Left ventricle myocardium inferior (tissue), 1 donor: ENCODE results near the gene TAS1R2. TPM values are rescaled to one million over a fixed set of nuclear protein-coding genes. Genes with fewer than 3 reads are reported as not detected.

Experiments used
- DNase-seq: peaks from one replicate; pipeline ENCODE4 v3.0.0-alpha.2; 2020
- H3K27ac ChIP-seq: fragments of 200-600 bp; replicated peaks from 2 replicates; pipeline ENCODE4 v1.8.0; 2021
- H3K27me3 ChIP-seq: fragments of 200-600 bp; 2 replicates; pipeline ENCODE4 v1.8.0; 2021; ENCODE audit warnings: low read depth
- H3K36me3 ChIP-seq: fragments of 200-600 bp; 2 replicates; pipeline ENCODE4 v1.8.0; 2021
- H3K4me1 ChIP-seq: fragments of 200-600 bp; 2 replicates; pipeline ENCODE4 v1.8.0; 2021
- H3K4me3 ChIP-seq: fragments of 200-600 bp; 2 replicates; pipeline ENCODE4 v1.8.0; 2021; ENCODE audit warnings: mild to moderate bottlenecking, moderate library complexity
- H3K9me3 ChIP-seq: fragments of 200-600 bp; replicated peaks from 2 replicates; pipeline ENCODE4 v1.8.0; 2021
- intact Hi-C: fragments of 100-400 bp; cut with micrococcal nuclease; formaldehyde crosslinking; loops from one replicate; pipeline ENCODE4 v1.11.0; 2022
- total RNA-seq: library from RNA; stranded (reverse); fragmentation: NEBNext Ultra II Directional; extraction: Animal tissue kit (Norgen Biotek cat#: 25700); gene quantifications from one replicate; pipeline ENCODE4 v1.2.1, GENCODE V29; 2021
- TF ChIP-seq, protein P1 (sequence below): fragments of 200-600 bp; IDR thresholded peaks from 2 replicates; pipeline ENCODE4 v1.8.0; 2021; ENCODE audit warnings: antibody characterized with exemption, mild to moderate bottlenecking, borderline replicate concordance
- donor health status: DM: no; HTN: yes; CAD: no; lungs with severe emphysema.

TAS1R2 gene
- total RNA-seq, 1 donor from 2014 or later: not detected

DNA sequence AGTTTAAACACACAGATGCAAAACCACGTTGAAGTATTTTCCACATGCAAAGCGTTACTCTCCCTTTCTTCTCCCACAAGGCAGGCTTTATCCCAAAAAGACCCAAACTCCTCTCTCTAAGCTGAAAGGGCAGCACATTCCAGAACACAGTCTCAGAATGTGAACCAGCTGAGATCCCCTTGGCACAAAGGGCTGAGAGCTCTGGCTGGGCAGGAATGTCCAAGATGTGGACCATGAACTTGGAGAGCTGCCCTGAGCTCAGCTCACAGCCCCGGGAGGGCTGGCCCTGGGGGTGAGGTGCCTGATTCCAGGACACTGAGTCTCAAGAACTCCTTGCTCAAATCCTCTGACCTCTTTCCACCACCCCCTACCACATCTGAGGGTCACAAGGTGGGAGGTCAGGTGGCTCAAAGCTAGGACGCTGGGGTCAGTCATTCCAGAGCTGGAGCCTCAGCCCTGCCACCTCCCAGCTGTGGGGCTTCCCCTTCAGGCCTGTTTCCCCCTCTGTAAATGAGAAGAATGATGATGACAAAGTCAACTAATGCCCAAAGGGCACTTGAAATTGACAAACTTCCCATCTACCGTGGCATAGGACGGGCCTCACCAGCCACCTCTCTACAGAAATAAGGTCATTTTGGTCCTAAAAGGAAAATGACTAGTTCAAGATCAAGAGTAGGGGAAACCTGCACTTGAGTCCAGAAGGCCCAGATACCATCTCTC, 31.4 kb upstream of the TAS1R2 start:
- intact Hi-C loops: no loop called here
- H3K9me3 ChIP-seq: no peaks in the 10 kb centered on the region
- H3K4me1 ChIP-seq: peaks cover 19% of the 10 kb centered on the region
- peaks cover 10% of the 10 kb centered on the region for H3K36me3 ChIP-seq
- no peak for DNase-seq
- no peak overlapping the region for H3K27ac ChIP-seq
- no peaks in the 10 kb centered on the region for H3K27me3 ChIP-seq
- TF ChIP-seq, protein P1, sequence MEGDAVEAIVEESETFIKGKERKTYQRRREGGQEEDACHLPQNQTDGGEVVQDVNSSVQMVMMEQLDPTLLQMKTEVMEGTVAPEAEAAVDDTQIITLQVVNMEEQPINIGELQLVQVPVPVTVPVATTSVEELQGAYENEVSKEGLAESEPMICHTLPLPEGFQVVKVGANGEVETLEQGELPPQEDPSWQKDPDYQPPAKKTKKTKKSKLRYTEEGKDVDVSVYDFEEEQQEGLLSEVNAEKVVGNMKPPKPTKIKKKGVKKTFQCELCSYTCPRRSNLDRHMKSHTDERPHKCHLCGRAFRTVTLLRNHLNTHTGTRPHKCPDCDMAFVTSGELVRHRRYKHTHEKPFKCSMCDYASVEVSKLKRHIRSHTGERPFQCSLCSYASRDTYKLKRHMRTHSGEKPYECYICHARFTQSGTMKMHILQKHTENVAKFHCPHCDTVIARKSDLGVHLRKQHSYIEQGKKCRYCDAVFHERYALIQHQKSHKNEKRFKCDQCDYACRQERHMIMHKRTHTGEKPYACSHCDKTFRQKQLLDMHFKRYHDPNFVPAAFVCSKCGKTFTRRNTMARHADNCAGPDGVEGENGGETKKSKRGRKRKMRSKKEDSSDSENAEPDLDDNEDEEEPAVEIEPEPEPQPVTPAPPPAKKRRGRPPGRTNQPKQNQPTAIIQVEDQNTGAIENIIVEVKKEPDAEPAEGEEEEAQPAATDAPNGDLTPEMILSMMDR: no peak
- no peak overlapping the region for H3K4me3 ChIP-seq

DNA sequence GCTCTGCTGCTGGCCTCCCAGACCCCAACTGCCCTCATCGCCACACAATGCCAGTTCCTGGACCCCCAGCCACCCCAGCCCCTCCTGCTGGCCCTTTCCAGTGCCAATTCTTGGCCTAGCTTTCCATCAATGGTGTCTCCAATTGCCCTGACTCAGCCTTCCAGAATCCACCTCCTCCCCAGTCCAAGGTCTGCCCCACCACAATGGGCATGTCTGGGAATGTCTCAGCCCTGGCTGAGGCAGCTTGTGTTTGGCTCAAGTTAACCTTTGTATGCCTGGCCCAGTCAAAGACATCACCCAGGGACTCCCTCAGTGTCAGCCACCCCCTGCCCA, 26.5 kb upstream of the TAS1R2 start:
- Histone ChIP-seq H3K9me3 (no peaks in the 10 kb centered on the region), H3K36me3 (peaks cover 29% of the 10 kb centered on the region), H3K27ac (no peak overlapping the region), H3K4me1 (peaks cover 8% of the 10 kb centered on the region), H3K27me3 (no peaks in the 10 kb centered on the region), H3K4me3 (no peak overlapping the region)
- intact Hi-C loops: no loop called here
- DNase-seq: no peak
- TF ChIP-seq, protein P1: no peak

DNA sequence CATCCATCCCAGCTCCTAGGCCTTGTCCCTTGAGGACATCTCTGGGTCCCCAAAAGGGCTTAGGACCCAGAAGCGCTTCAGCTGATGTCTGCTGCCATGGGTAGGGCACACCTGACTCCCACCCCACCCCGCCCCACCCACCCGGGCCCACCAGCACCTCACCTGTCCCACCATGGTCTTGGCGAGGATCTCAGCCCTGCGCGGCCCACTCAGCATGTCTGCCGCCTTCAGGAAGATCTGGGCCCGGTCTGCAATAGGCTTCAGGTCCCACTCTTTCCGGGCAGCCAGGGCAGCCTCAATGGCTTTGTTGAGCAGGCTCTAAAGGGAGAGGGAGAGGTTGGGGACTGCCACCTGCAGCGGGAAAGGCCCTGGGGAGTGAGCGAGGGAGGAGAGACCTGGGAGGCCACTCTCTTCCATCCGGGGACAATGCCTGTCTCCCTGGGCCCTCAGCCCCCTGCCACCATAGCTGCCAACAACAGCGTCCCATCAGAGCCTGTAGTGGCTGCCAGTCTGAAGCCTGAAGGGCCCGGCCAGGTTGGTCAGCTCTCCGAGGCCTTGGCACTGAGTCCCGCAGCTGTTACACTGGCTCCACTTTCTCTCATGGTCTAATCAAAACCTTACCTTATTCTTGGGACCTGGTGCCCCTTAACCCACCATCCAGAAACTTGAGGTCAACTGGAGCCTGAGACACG, 26.0 kb upstream of the TAS1R2 start:
- intact Hi-C loops: no loop called here
- H3K27ac ChIP-seq: no peak overlapping the region
- H3K9me3 ChIP-seq: no peaks in the 10 kb centered on the region
- no peak for DNase-seq
- TF ChIP-seq, protein P1: no peak
- H3K27me3 ChIP-seq: no peaks in the 10 kb centered on the region
- H3K4me3 ChIP-seq: no peak overlapping the region
- H3K4me1 ChIP-seq: peaks cover 3% of the 10 kb centered on the region
- peaks cover 29% of the 10 kb centered on the region for H3K36me3 ChIP-seq

DNA sequence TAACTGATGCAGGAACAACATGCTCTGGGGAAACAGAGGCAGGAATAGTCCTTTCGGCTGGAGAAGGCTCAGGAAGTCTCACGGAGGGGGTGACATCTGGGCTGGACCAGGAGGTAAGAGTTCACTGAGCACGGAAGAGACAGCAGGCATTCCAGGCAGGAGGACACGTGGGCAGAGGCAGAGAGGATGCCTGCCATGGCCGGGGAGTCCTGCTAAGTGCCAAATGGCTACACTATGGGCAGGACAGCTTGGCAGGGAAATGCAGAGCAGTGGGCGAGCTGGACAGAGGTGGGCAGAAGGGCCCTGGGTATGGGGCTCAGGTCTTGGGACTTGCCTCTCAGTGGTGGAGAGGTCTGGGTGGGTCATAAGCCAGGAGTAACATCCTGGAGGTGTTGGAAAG, 25.3 kb upstream of the TAS1R2 start:
- intact Hi-C loops: no loop called here
- Histone ChIP-seq H3K27ac (no peak overlapping the region), H3K9me3 (no peaks in the 10 kb centered on the region), H3K27me3 (no peaks in the 10 kb centered on the region), H3K36me3 (peaks cover 29% of the 10 kb centered on the region), H3K4me1 (no peaks in the 10 kb centered on the region), H3K4me3 (no peak overlapping the region)
- DNase-seq: no peak
- TF ChIP-seq, protein P1: no peak

DNA sequence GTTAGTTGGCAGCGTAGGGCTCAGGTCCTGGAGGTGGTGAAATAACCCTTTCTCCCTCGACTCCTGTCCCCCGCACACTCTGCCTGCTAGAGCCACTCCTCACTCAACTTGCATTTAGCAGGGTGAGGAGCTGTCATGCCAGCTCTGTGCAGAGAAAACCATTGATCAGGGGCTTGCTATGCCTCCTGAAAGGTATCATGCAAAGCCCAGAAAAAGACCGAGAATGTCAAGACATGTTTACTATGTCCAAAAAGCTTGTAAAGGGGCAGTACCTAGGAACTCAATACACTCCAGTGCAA, 24.9 kb upstream of the TAS1R2 start:
- no peak for DNase-seq
- H3K27me3 ChIP-seq: no peaks in the 10 kb centered on the region
- no peak overlapping the region for H3K4me3 ChIP-seq
- TF ChIP-seq, protein P1: no peak
- intact Hi-C loops: no loop called here
- no peak overlapping the region for H3K27ac ChIP-seq
- H3K9me3 ChIP-seq: no peaks in the 10 kb centered on the region
- H3K36me3 ChIP-seq: peaks cover 29% of the 10 kb centered on the region
- H3K4me1 ChIP-seq: no peaks in the 10 kb centered on the region
